Measurements from ENCODE around the gene RASL10B. TPM values are rescaled to one million over a fixed set of nuclear protein-coding genes. Genes with fewer than 3 reads are reported as not detected.

RASL10B gene
- total and polyA plus RNA-seq, 10 of the 15 experiments (the other 5 are each of a cell fraction or from before 2014, with no cell fraction given), result not detected

GRCh38 chr17:35763767-35764122, 32.3 kb downstream of the RASL10B start (continued):
- no peak for TF ChIP-seq SKIL (IDR thresholded peaks at IDR 0.05; ENCODE audit: low read depth, poor library complexity, severe bottlenecking)
- TF ChIP-seq IKZF1 (conservative IDR thresholded peaks at IDR 0.05), result no peak
- no peak for TF ChIP-seq IKZF2 (IDR thresholded peaks at IDR 0.05)
- no peak for TF ChIP-seq SUZ12 (IDR thresholded peaks at IDR 0.05; ENCODE audit: unreplicated experiment)
- TF ChIP-seq CBX3 (IDR thresholded peaks at IDR 0.05; ENCODE audit: borderline replicate concordance, low read depth), result no peak
- TF ChIP-seq TARDBP (IDR thresholded peaks at IDR 0.05; ENCODE audit: borderline replicate concordance), result no peak
- no peak for TF ChIP-seq ETV6 (conservative IDR thresholded peaks at IDR 0.05 in 1 of 2, IDR thresholded peaks at IDR 0.05 in 1 of 2; ENCODE audit: borderline replicate concordance in 1 of 2, low read depth in 1 of 2)
- TF ChIP-seq HDAC6 (IDR thresholded peaks at IDR 0.05; ENCODE audit: unreplicated experiment), result no peak
- no peak for TF ChIP-seq MEF2A (IDR thresholded peaks at IDR 0.05; ENCODE audit: insufficient read depth, low read depth, low read length)
- no peak for TF ChIP-seq GABPA (IDR thresholded peaks at IDR 0.05; ENCODE audit: low read depth)
- no peak for TF ChIP-seq SMC3 (IDR thresholded peaks at IDR 0.05; ENCODE audit: borderline replicate concordance, low read length)

Measured in GM12878 (cell line).